GM18861 (cell line): ENCODE data around the gene NCKIPSD.

ENCODE experiments used
- ATAC-seq: cut with Tn5 transposase; IDR thresholded peaks from one replicate; pipeline ENCODE4 v1.9.1; 2021; ENCODE audit not compliant: unreplicated experiment

The NCKIPSD gene

DNA sequence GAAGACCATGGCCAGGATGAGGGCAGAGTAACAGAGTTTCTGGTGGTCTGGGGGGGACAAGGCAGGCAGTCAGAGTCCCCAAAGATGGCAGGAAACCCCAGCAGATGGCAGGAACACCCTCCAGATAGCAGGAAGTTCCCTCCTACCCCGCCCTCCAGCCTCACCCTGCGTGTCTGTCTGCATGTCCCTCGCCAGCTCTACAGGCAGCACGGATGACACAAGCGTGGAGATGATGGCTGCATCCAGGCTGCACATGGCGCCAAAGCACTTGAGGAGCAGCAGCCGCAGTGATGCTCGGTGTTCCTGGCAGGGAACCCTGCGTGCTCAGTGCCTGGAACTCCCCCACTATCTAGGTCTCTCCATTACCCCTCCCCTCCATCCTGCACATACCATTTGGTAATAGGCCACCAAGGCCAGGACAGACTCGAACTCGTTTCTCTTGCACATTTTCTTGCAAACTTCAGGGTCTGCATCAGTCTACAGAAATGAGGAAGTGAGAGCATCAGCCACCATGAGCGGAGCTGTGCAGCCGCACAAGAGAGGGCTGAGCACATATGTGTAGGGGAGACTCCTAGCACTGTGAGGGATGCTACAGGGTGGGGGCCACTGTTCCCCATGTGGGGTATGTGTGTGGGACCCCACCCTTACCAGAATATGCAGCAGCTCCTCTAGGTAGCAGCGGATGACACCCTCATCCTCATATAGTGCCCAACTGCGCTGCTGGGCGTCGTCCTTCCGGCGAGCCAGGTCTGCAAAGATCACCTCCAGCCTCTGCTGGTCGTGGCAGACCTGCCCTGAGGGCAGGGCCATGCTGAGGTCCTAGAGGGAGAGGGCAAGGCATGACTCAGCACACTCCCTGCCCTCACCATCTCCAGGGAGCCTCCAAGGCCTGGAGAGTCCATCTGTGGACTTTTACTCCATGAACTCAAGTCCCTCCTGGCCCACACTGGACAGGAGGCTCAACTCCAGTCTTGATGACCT lies 6.0 kb downstream of the NCKIPSD start:
- ATAC-seq = no peak

DNA sequence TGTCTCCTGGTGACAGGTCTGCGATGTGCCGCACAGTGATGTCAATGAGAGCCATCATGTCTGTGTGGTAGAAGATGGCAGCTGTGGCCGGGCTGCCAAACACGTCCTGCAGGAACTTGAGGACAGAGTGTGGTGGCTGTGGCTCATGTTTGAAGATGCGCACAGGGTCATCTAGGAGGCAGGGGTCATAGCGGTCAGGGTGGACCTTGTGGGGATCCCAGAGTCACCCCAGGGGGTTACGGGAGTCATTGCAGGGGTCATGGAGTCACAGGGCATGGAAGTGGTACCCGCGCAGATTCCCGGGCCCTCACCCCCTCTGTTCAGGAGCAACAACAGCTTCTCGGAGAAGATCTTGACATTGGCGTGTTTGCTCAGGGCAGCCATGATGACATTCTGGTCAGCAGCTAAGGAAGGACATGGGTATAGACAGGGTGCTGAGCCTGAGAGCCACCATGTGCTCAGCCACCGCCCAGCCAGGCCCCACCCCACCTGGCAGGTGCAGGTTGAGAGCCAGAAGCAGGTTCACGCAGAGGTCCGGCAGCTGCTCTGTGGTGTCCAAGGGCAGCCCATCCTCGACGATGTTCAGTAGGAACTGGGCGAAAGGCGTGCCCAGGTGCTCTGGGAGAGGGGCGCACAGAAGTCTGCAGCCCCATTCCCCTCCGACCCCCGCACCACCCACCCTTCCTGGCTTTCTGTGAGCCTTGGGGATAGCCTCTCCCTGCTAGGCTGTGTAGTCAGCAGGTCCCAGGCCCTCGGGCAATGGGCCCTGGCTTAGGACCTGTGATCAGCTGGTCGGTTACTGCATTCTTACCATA lies 6.9 kb downstream of the NCKIPSD start:
- no peak for ATAC-seq

DNA sequence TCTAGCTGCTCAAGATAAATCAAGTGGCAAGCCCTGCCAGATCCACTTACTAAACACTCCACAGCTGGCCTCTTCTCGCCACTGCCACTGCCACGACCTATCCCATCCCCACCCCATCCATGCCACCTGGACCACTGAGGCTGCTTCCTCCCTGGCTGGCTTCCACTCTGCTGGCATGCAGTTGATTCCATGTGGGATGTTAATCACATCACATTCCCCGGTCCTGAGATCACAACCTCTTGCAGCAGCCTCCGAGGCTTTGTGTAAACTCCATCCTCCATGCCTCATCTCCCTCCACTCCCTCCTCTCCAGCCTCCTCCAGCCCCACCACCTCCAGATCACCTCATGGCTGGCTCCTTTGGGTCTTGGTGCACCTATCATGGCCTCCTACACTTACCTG lies 7.7 kb downstream of the NCKIPSD start:
- ATAC-seq = no peak

DNA sequence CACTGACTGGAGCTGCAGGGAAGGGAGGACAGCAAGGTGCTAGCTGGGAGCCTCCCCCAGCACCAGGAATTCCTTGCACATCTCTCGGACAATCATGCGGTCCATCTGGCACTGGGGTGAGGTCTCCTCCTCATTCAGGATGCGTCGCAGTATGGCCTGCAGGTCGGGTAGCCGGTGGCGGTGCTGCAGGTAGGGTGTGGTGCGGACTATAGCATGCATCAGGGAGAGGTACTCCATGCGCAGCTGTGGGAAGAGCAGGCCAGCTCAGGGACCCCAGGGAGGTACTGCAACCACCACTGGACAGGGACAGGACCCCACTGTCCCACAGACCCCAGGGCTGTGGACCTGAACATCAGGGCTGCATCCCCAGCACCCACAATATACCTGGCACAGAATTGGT lies 11.2 kb downstream of the NCKIPSD start:
- no peak for ATAC-seq

DNA sequence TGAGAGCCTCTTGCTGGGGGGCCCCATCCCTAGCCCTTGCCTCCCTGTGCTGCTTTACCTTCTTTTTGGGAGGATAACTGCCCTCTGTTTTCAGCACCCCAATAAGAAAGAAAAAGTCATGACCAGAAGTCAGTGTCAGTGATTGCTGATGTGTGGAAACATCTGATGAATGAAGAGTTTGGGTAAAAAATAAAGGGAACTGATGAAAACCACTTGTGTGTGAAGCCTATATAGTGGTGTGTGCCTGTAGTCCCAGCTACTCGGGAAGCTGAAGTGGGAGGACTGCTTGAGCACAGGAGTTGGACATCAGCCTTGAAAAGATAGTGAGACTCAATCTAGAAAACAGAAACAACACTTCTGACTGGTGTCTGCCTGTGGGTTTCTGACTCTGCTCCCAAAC lies 13.2 kb downstream of the NCKIPSD start:
- no peak for ATAC-seq

DNA sequence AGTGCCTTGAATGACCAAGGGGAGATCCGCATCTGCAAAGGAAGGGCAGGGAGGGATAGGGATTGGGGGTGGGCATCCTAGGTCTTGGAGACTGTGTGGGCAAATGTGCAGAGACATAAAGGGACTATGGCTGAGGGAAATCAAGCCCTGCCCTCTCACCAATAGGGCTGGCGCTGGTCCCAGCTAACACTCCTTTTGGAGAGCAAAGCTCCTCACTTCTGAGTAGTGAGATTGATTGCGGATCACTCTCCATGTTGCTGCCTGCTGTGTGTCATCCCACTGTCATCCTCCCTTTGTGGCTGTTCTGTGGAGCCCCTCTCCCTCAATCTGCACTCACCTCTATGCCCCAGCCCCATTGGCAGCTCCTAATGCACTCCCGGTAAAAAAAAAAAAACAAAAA lies 20.8 kb downstream of the NCKIPSD start:
- ATAC-seq = no peak

DNA sequence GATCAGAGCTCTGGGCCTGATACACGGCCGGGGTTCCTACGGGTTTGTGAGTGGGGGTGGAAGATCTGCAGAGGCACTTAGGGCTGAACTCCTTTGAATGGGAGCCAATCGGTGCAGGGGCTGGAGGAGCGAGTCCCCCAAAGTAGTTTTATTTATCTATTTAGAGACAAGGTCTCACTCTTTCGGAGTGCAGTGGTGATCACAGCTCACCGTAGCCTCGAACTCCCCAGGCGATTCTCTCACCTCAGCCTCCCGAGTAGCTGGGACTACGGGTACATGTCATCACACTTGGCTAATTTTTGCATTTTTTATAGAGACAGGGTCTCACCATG lies 21.4 kb downstream of the NCKIPSD start:
- no peak for ATAC-seq

DNA sequence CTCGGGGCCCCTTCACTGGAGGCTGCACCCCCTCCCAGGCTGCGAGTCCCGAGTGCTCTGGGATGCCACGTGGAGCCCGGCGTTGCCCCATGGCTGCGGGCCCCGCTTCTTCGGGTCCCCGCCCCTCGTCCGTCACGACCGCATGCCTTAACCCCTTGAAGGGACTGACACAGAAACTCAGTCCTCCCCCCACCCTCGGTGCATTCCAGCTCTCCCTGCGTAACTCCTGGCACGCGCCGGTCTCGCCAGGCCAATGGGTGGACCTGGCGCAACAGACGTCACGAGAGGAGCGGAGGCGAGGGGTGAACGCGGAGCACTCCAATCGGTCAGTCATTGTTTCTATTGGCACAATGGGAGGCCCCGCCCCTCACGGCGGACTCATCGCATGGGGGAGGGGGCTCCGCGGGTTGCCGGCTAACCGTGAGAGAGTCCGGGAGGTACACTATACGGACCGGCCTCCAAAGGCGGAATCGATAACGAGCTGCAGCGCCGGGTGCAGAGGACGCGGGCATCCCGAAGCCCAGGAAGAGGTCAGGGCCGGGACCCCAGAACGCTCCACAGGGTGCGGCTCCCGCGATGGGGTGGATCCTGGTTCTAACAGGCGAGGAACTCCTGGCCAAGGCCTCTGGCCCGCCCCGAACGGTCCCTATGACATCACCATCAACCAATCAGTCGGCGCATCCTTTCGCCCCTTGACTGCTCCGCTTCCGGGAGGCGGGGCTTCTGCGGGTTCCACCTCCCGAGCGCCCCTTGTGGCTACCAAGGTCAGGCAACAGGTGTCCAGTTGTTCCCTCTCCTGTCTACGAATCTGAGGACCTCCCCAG lies 22.0 kb downstream of the NCKIPSD start:
- ATAC-seq = peak; percentile 75

DNA sequence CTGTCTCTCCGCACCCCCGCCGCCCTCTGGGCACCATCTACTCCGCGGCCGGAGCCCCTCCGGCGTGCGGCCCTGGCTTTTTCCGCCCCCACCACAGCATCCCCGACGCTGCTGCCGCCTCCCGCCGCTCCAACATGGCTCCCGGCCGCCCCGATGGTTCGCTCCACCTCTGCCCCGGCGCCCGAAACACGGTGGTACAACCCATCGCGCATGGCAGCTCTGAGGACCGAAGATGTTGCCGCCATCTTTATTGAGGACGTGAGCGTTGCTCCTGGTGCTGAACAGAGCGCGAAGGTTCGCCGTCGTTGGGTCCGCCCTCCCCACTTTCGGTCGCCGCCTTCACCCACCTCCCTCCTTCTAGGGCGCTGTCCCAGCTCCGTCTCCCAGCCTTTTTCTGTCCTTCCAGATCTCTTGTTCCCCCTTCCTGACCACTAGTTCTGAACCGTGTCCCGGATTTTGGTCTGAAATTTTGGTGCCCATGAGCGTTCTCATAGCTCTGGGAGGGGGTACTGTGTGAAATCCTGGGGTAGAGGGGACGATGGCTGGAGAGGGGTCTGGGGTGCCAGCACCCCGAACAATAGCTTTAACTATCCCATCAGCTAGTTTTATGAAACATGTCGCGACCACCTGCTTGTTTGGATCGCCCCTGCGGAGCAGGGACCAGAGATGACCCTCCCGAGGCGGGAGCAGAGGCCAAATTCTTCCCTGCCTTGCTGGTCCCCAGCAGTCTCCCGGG lies 22.8 kb downstream of the NCKIPSD start, which contains the start of gene CELSR3:
Gene CELSR3, minus strand, starts transcription at position 134 of the 736 bp plus-strand sequence. CDS start 252 bp downstream, outside the sequence.
- no peak for ATAC-seq

DNA sequence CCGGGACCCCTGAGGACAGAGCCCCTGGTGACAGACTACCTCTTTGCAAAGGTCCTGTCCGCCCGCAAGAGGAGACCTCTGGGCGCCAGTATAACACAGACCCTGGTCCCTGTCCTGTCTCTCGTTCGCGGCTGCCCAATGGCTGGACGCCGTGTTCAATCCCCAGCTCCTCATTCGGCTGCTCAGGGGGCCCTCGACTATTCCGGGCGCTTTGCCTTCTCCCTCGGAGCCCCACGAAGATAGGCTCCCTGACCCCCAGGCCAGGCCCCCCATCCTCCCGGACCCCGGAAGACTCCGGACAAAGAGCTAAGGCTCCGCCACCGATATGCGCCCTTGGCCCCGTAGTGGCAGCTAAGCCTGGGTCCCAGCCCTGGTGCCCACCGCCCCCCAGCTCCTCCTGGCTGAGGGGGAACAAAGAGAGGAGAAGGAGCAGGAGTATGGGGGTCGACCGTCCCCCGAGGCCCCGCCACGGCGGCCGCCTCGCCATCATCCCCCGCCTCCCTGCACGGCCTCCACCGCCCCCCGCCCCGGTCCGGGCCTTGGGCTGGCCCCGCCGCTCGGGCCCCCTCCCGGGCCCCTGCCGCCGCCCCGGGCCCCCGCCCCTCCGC lies 23.5 kb downstream of the NCKIPSD start:
- no peak for ATAC-seq

DNA sequence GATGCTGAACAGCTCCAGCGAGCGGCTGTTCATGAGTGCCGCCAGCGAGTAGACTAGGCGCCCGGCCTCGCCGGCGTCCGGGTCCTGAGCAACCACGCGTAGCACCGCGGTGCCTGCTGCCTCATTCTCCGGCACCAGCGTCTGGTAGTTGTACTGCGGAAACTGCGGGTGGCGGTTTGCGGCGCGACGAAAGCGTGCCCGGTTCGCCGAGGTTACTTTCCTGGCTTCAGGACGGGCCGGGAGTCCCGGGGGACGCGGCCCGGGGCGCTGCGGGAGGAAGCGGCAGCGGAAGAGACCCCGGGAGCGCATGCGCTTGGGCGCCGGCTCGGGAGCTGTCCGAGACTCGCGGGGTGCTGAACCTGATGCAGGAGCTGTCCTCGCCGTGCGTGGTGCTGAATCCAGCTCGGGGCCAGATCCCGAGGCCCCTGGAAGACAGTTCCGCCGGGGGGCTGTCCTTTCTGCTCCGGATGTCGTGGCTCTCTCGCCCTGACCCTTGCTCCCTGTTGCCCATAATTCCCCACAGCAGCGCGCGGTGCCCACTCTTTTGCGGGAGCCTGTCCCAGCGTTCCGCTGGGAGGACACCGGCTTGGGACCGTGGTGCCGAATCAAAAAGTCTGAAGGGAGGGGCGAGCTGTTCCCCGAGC lies 24.1 kb downstream of the NCKIPSD start:
- no peak for ATAC-seq

DNA sequence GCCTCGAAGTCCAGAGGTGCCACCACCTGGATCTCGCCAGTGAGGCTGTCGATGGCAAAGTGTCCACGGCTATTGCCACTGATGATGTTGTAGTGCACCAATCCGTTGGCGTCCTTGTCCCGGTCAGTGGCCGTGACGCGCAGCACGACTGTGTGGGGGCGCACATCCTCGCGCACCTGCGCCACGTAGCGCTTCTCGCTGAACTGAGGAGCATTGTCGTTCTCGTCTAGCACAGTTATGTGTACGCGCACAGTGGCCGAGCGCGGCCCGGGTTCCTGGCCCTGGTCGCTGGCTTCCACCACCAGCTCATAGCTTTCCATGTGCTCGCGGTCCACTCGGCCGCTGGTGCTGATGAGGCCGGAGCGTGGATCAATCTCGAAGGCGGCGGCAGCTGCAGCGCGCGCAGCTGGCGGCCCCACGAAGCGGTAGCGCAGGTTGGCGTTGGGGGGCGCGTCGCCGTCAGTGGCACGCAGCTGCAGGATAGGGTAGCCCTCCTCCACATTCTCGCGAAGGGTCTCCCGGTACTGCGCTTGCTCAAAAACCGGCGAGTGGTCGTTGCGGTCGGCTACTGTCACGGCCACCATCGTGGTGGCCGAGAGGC lies 24.8 kb downstream of the NCKIPSD start:
- ATAC-seq = no peak

DNA sequence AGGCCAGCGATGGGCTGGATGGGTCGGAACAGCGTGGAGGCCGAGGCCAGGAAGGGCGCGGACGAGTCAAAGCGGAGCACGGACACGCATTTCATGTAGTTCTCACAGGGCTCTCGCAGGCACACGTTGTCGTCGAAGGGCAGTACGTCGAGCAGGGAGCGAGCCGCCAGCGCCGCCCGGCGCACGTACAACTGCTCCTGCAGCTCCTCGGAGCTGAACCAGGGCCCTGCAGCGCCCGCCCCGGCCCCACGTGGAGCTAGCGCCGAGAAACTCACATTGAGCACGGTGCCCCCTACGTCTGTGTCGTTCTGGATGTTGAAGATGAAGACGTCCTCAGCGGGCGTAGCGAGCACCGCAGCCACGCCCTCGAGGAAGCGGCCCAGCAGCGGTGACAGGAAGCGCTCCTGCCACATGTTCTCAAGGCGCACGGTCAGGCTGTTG lies 28.9 kb downstream of the NCKIPSD start:
- no peak for ATAC-seq

DNA sequence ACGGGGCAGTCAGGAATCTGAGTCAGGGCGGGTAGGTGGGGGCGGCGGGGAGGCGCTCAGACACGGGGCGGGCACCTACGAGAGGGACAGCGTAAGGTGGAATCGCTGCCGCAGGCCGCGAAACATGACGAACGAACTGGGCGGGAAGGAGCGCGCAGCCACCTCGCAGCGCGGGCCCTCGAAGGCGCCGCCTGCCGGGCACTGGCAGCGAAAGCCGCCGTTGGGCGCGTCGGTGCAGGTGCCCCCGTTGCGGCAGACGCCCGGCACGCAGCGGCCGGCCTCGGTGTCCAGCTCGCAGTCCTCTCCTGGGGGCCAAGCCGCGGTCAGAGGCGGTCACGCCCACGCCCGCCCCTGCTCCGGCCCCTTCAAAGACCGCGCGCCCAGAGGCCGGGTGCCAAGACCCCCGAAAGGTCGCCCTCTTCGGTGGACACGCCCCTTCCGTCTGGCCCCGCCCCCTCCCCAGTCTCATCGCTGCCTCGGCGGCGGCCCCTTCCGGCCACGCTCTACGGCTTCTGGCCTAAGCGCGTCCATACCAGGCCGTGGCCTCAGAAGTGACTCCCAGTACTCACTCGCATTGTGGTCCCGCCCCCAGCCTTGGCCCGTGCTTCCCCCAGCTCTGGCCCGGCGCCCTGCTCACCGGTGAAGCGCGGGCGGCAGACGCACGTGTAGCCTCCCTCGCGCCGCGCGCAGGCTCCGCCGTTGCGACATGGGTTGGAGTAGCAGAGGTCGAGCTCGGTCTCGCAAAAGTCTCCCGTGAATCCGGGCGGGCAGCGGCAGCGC lies 29.5 kb downstream of the NCKIPSD start:
- ATAC-seq = peak; percentile 62

DNA sequence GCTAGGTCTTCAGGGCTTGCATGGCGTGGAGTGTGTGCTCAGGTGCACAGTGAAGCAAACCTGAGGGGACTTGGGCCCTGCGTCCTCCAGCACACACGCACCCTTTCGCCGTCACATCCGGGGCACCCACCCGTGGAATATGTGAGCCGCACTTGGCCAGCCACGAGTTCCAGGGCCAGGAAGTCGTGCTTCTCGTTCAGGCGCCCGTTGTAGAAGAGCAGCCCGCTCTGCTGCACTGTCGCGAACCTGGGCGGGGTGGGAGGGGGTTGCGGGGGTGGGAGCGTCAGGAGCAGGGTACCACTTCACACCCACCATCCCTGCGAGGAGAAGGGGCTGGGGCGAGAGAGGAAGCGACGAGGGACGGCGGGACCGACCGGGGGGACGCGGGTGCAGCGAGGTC lies 30.1 kb downstream of the NCKIPSD start:
- ATAC-seq = no peak

DNA sequence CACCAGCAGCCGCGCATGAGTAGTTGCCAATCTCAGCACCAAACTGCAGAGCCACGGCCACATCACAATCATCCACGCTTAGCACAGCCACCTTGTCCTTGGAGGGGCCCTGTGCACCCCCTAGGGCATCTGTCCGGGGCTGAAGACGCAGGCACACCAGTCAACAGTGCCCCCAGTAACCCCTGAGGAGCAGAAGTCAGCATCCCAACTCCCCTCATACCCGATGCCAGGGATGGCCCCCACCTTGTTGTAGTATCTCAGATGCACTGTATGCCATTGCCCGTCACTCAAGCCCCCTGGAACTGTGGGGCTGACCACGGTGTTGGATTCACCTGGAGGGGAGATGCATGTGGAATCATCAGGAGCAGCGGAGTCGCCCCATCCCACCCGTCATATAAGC lies 30.7 kb downstream of the NCKIPSD start:
- no peak for ATAC-seq

DNA sequence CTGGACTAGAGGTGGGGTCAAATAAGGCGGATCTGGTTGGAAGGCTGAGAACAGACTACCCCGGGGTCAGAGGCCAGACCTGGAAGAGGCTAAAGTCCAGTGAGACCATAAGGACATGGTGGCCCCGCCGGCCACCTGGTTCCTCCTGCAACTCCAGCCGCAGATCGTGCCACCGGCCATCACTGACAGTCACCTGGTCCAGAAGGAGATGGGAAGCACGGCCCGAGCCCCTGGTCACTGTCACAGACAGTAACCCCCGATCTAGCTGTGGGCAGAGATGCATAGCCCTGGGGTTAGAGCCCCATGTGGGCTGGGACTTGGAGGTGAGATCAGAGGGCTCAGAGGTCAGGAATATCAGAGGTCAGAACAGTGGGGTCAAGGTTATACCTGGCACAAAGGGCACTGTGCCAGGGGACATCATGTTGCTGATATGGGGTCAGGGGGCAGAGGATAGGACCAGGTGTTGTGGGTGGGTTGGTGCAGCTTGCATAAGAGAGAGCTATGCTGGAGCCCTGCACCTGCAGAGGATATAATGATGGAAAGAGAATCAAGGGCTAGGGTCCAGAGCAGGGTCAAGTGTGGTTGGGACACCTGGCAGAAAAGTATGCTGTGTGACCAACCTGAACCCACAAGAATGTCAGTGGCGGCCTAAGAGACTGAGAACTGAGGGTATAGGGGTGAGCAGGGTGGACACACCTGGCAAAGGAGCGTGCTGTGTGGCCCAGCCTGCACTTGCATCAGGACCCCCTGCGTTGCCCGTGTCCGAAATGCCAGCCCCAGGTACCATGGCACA lies 32.6 kb downstream of the NCKIPSD start:
- ATAC-seq = no peak
